Breast epithelium (tissue), 4 donors: ENCODE data around the gene CENPH. TPM values are rescaled to one million over a fixed set of nuclear protein-coding genes. Genes with fewer than 3 reads are reported as not detected.

Experiments
- DNase-seq, 2 donors: peaks; one replicate each; pipeline ENCODE4 v3.0.0-alpha.2; 2019; ENCODE audit warnings: low spot score in 2 of 2
- H3K27ac ChIP-seq, 2 donors: fragments of 200-600 bp; sonication (generic) in 1 of 2; one replicate each; pipeline ENCODE4 v1.5.1; 2016 to 2019; ENCODE audit warnings: mild to moderate bottlenecking in 1 of 2
- H3K27me3 ChIP-seq, 2 donors: fragments of 200-600 bp; sonication (generic) in 1 of 2; one replicate each; pipeline versions ENCODE4 v1.5.1 to v1.6.0; 2017 to 2019; ENCODE audit warnings: control low read depth in 1 of 2, mild to moderate bottlenecking in 1 of 2
- H3K36me3 ChIP-seq: fragments of 200-600 bp; one replicate; pipeline ENCODE4 v1.5.1; 2019
- H3K4me1 ChIP-seq, 2 donors: fragments of 200-600 bp; sonication (generic); one replicate each; pipeline ENCODE4 v1.5.1; 2016 to 2019; ENCODE audit warnings: control low read depth in 1 of 2
- H3K4me3 ChIP-seq, 3 donors: fragments of 200-600 bp; sonication (generic); 1 replicate in 2 of 3; 2 replicates in 1 of 3; pipeline ENCODE4 v1.5.1; 2016 to 2019; ENCODE audit warnings: mild to moderate bottlenecking in 3 of 3, moderate library complexity in 2 of 3
- H3K9me3 ChIP-seq, 2 donors: fragments of 200-600 bp; sonication (generic) in 1 of 2; one replicate each; pipeline ENCODE4 v1.5.1; 2016 to 2019; ENCODE audit warnings: control low read depth in 1 of 2
- CTCF ChIP-seq, 3 donors: fragments of 450-650 bp; IDR thresholded peaks; one replicate each; pipeline ENCODE4 v1.5.1; 2016 to 2017; ENCODE audit warnings: antibody characterized with exemption in 3 of 3, mild to moderate bottlenecking in 3 of 3, moderate library complexity in 3 of 3
- POLR2A ChIP-seq: fragments of 450-650 bp; IDR thresholded peaks from one replicate; pipeline ENCODE4 v1.6.1; 2016; ENCODE audit warnings: antibody characterized with exemption, mild to moderate bottlenecking, moderate library complexity
- POLR2AphosphoS5 ChIP-seq, 3 donors: sonication (generic); formaldehyde crosslinking; IDR thresholded peaks; one replicate each; pipeline ENCODE4 v1.6.1; 2017; ENCODE audit warnings: antibody characterized with exemption in 3 of 3
- intact Hi-C: fragments of 100-400 bp; cut with DNase I; formaldehyde crosslinking; loops from one replicate; pipeline ENCODE4 v1.15.1; 2023; ENCODE audit warnings: low total_unique reads
- total RNA-seq, 3 donors: library from RNA; depleted of rRNA; stranded (reverse); fragments of >200 nt; gene quantifications; one replicate each; pipeline ENCODE4 v1.1.0, GENCODE V29; 2016

CENPH gene
- total RNA-seq, 3 donors from 2014 or later, result 2.6 to 6.1 (median 2.9) TPM

- DNase-seq, result no peak
- Histone ChIP-seq H3K27me3 (no peaks in the 10 kb centered on the region), H3K4me3 (no peak overlapping the region), H3K4me1 (no peaks in the 10 kb centered on the region), H3K9me3 (no peaks in the 10 kb centered on the region), H3K36me3 (no peaks in the 10 kb centered on the region), H3K27ac (no peak overlapping the region)
- no peak for TF ChIP-seq POLR2A
- no peak for TF ChIP-seq CTCF (IDR thresholded peaks at IDR 0.05)
- no peak for TF ChIP-seq POLR2AphosphoS5 (IDR thresholded peaks at IDR 0.05)
- intact Hi-C loops, result no loop called here
Observed at GRCh38 chr5:69238760-69239251, 49.4 kb downstream of the CENPH start.

DNA sequence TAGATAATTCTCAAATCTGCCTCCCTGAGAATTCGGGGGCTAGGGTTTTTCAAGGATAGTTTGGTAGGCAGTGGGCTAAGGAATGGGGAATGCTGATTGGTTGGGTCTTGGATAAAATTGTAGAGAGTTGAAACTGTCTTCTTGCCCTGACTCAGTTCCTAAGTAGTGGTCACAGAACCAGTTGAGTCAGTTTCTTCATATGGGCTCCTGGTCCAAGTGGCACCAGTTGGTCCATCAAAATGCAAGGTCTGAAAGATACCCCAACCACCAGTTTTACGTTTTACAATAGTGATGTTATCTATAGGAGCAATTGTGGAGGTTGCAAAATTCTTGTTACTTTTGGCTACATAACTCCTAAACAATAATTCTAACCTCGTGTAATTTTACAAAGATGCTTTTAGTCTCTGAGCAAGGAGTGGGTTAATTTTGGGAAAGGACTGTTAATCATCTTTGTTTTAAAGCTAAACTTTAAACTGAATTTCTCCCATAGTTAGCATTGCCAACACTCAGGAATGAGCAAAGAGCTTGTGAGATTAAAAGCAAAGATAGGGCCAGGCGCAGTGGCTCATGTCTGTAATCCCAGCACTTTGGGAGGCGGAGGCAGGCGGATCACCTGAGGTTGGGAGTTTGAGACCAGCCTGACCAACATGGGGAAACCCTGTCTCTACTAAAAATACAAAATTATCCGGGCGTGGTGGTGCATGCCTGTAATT, 53.0 kb downstream of the CENPH start:
- H3K4me1 ChIP-seq, result no peaks in the 10 kb centered on the region
- no peak overlapping the region for H3K27ac ChIP-seq
- H3K36me3 ChIP-seq, result no peaks in the 10 kb centered on the region
- DNase-seq, result no peak
- no peak overlapping the region for H3K4me3 ChIP-seq
- no peak for TF ChIP-seq POLR2A
- TF ChIP-seq POLR2AphosphoS5 (IDR thresholded peaks at IDR 0.05), result no peak
- TF ChIP-seq CTCF (IDR thresholded peaks at IDR 0.05), result no peak
- intact Hi-C loops, result no loop called here
- H3K9me3 ChIP-seq, result no peaks in the 10 kb centered on the region
- no peaks in the 10 kb centered on the region for H3K27me3 ChIP-seq

GRCh38 chr5:69245031-69245430, 55.6 kb downstream of the CENPH start:
- Histone ChIP-seq H3K4me1 (no peaks in the 10 kb centered on the region), H3K4me3 (no peak overlapping the region)
- intact Hi-C loops, result no loop called here

DNA sequence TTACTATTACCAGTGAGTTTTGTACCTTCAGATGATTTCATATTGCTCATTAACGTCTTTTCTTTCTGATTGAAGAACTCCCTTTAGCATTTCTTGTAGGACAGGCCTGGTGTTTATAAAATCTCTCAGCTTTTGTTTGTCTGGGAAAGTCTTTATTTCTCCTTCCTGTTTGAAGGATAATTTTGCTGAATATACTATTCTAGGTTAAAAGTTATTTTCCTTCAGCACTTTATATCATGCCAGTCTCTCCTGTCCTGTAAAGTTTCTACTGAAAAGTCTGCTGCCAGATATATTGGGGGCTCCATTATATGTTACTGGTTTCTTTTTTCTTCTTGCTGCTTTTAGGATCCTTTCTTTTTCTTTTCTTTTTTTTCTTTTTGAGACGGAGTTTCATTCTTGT, 58.6 kb downstream of the CENPH start:
- H3K27me3 ChIP-seq, result no peaks in the 10 kb centered on the region
- TF ChIP-seq CTCF (IDR thresholded peaks at IDR 0.05) (no peak), POLR2A (no peak), POLR2AphosphoS5 (IDR thresholded peaks at IDR 0.05) (no peak)

More at GRCh38 chr5:69245031-69245430, 55.6 kb downstream of the CENPH start:
- Histone ChIP-seq H3K27ac (no peak overlapping the region), H3K9me3 (no peaks in the 10 kb centered on the region), H3K36me3 (no peaks in the 10 kb centered on the region), H3K27me3 (no peaks in the 10 kb centered on the region)
- DNase-seq, result no peak
- no peak for TF ChIP-seq CTCF (IDR thresholded peaks at IDR 0.05)

GRCh38 chr5:69250593-69250992, 61.2 kb downstream of the CENPH start:
- DNase-seq, result no peak
- intact Hi-C loops, result no loop called here
- no peak overlapping the region for H3K4me3 ChIP-seq
- H3K9me3 ChIP-seq, result no peaks in the 10 kb centered on the region
- no peak overlapping the region for H3K27ac ChIP-seq
- no peaks in the 10 kb centered on the region for H3K27me3 ChIP-seq
- TF ChIP-seq CTCF (IDR thresholded peaks at IDR 0.05), result no peak
- no peak for TF ChIP-seq POLR2AphosphoS5 (IDR thresholded peaks at IDR 0.05)
- TF ChIP-seq POLR2A, result no peak
- H3K4me1 ChIP-seq, result no peaks in the 10 kb centered on the region
- H3K36me3 ChIP-seq, result no peaks in the 10 kb centered on the region

More for the DNA sequence above, 58.6 kb downstream of the CENPH start:
- Histone ChIP-seq H3K4me1 (no peaks in the 10 kb centered on the region), H3K36me3 (no peaks in the 10 kb centered on the region), H3K27ac (no peak overlapping the region), H3K9me3 (no peaks in the 10 kb centered on the region), H3K4me3 (no peak overlapping the region)
- intact Hi-C loops, result no loop called here
- no peak for DNase-seq
